Right kidney (tissue), 1 donor: ENCODE results near the gene BCL2L1.

ENCODE experiments used
- DNase-seq: peaks from one replicate; pipeline ENCODE4 v3.0.0-alpha.2; 2016

Gene BCL2L1

GRCh38 chr20:31710423-31711108, 12.1 kb downstream of the BCL2L1 start:
- no peak for DNase-seq

- DNase-seq = no peak
Observed at GRCh38 chr20:31709939-31710338, 12.7 kb downstream of the BCL2L1 start.

GRCh38 chr20:31708736-31709534, 13.7 kb downstream of the BCL2L1 start:
- DNase-seq = no peak

GRCh38 chr20:31707994-31708735, 14.5 kb downstream of the BCL2L1 start:
- no peak for DNase-seq

- no peak for DNase-seq
Observed at GRCh38 chr20:31707258-31707615, 15.4 kb downstream of the BCL2L1 start.

GRCh38 chr20:31706607-31707257, 15.9 kb downstream of the BCL2L1 start:
- no peak for DNase-seq

- DNase-seq = no peak
Observed at GRCh38 chr20:31705598-31706597, 16.8 kb downstream of the BCL2L1 start.

- DNase-seq = no peak
Observed at GRCh38 chr20:31705191-31705590, 17.5 kb downstream of the BCL2L1 start.

- DNase-seq = no peak
Observed at GRCh38 chr20:31704225-31705119, 18.2 kb downstream of the BCL2L1 start.

- DNase-seq = no peak
Observed at GRCh38 chr20:31701591-31701990, 21.1 kb downstream of the BCL2L1 start.

- DNase-seq = no peak
Observed at GRCh38 chr20:31700747-31701146, 21.9 kb downstream of the BCL2L1 start.

- no peak for DNase-seq
Observed at GRCh38 chr20:31699801-31700728, 22.6 kb downstream of the BCL2L1 start.

- DNase-seq = no peak
Observed at GRCh38 chr20:31698803-31699718, 23.6 kb downstream of the BCL2L1 start.

- no peak for DNase-seq
Observed at GRCh38 chr20:31698243-31698802, 24.3 kb downstream of the BCL2L1 start.

- no peak for DNase-seq
Observed at GRCh38 chr20:31695849-31696804, 26.5 kb downstream of the BCL2L1 start.

GRCh38 chr20:31694842-31695593, 27.6 kb downstream of the BCL2L1 start:
- DNase-seq = no peak
